ENCODE measurements around the gene PLD4.

DNA sequence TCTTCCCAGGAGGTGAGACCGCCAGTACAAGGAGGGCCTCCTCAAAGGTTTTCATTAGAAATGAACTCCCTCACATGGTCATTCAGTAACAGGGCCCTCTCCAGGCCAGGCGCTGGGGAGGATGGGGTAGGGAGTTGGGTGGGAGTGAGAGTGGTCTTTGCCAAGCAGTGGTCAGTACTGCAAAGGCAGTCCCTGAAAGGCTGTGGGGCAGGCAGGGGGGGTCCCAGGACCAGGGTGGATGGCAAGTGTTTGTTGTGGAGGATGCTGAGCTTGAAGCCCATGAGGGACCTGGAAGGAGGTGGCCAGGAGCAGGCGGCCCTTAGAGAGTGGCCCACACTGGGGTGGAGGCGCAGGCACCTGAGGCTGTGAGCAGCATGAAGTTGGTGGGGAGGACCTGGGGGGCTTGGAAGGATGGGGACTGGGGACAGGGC, 33.5 kb upstream of the PLD4 start:
- TF ChIP-seq, protein P1, sequence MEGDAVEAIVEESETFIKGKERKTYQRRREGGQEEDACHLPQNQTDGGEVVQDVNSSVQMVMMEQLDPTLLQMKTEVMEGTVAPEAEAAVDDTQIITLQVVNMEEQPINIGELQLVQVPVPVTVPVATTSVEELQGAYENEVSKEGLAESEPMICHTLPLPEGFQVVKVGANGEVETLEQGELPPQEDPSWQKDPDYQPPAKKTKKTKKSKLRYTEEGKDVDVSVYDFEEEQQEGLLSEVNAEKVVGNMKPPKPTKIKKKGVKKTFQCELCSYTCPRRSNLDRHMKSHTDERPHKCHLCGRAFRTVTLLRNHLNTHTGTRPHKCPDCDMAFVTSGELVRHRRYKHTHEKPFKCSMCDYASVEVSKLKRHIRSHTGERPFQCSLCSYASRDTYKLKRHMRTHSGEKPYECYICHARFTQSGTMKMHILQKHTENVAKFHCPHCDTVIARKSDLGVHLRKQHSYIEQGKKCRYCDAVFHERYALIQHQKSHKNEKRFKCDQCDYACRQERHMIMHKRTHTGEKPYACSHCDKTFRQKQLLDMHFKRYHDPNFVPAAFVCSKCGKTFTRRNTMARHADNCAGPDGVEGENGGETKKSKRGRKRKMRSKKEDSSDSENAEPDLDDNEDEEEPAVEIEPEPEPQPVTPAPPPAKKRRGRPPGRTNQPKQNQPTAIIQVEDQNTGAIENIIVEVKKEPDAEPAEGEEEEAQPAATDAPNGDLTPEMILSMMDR (IDR thresholded peaks at IDR 0.05), result no peak
- TF ChIP-seq POLR2A (IDR thresholded peaks at IDR 0.05), result no peak
- no peak for TF ChIP-seq EP300 (IDR thresholded peaks at IDR 0.05)
